NCI-H1436 treated with DMSO at 0.1 percent for 48 hours (cell line): ENCODE results near the gene TUBGCP6.

Experiments
- DNase-seq: peaks from one replicate; lab custom pipeline; 2025; lab: John Stamatoyannopoulos, UW

Gene TUBGCP6

GRCh38 chr22:50226063-50226874, 18.6 kb downstream of the TUBGCP6 start:
- DNase-seq = no peak

- no peak for DNase-seq
These were observed 19.4 kb downstream of the TUBGCP6 start for GRCh38 chr22:50225200-50225969.

- DNase-seq = no peak
These were observed 20.8 kb downstream of the TUBGCP6 start for GRCh38 chr22:50224071-50224470.

GRCh38 chr22:50222508-50222907, 22.3 kb downstream of the TUBGCP6 start:
- DNase-seq = no peak

- no peak for DNase-seq
These were observed 23.2 kb downstream of the TUBGCP6 start for GRCh38 chr22:50221410-50222300.

GRCh38 chr22:50220603-50221409, 24.0 kb downstream of the TUBGCP6 start:
- no peak for DNase-seq

- no peak for DNase-seq
These were observed 24.8 kb downstream of the TUBGCP6 start for GRCh38 chr22:50219800-50220602.

GRCh38 chr22:50218996-50219727, 25.7 kb downstream of the TUBGCP6 start:
- no peak for DNase-seq

- no peak for DNase-seq
These were observed 26.4 kb downstream of the TUBGCP6 start for GRCh38 chr22:50218153-50218995.

- no peak for DNase-seq
These were observed 27.2 kb downstream of the TUBGCP6 start for GRCh38 chr22:50217543-50218152.

- no peak for DNase-seq
These were observed 27.9 kb downstream of the TUBGCP6 start for GRCh38 chr22:50216684-50217520.

- DNase-seq = no peak
These were observed 28.7 kb downstream of the TUBGCP6 start for GRCh38 chr22:50216055-50216683.

- DNase-seq = no peak
These were observed 29.3 kb downstream of the TUBGCP6 start for GRCh38 chr22:50215297-50216054.

GRCh38 chr22:50213263-50213662, 31.6 kb downstream of the TUBGCP6 start:
- DNase-seq = no peak

- no peak for DNase-seq
These were observed 33.7 kb downstream of the TUBGCP6 start for GRCh38 chr22:50211147-50211546.
